GF-D8 (cell line): ENCODE measurements around the gene ACADSB.

Source experiments
- DNase-seq: peaks from one replicate; lab custom pipeline; 2025; lab: John Stamatoyannopoulos, UW

Gene ACADSB

GRCh38 chr10:123101872-123102271 is 93.1 kb downstream of the ACADSB start:
- DNase-seq: no peak

GRCh38 chr10:123102673-123103072 is 93.9 kb downstream of the ACADSB start:
- no peak for DNase-seq

- no peak for DNase-seq
Measured at GRCh38 chr10:123103944-123104343, 95.1 kb downstream of the ACADSB start.
